ENCODE data around the gene PROM1.

GRCh38 chr4:16043642-16044498 is 40.0 kb downstream of the PROM1 start:
- TF ChIP-seq, protein P1, sequence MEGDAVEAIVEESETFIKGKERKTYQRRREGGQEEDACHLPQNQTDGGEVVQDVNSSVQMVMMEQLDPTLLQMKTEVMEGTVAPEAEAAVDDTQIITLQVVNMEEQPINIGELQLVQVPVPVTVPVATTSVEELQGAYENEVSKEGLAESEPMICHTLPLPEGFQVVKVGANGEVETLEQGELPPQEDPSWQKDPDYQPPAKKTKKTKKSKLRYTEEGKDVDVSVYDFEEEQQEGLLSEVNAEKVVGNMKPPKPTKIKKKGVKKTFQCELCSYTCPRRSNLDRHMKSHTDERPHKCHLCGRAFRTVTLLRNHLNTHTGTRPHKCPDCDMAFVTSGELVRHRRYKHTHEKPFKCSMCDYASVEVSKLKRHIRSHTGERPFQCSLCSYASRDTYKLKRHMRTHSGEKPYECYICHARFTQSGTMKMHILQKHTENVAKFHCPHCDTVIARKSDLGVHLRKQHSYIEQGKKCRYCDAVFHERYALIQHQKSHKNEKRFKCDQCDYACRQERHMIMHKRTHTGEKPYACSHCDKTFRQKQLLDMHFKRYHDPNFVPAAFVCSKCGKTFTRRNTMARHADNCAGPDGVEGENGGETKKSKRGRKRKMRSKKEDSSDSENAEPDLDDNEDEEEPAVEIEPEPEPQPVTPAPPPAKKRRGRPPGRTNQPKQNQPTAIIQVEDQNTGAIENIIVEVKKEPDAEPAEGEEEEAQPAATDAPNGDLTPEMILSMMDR (IDR thresholded peaks at IDR 0.05; ENCODE audit: poor library complexity, severe bottlenecking): no peak
- TF ChIP-seq TAF1 (IDR thresholded peaks at IDR 0.05; ENCODE audit: low read depth) (no peak), EZH2 (IDR thresholded peaks at IDR 0.05; ENCODE audit: borderline replicate concordance, insufficient read depth, low read length, poor library complexity, severe bottlenecking) (no peak), POLR2AphosphoS5 (IDR thresholded peaks at IDR 0.05) (no peak), RAD21 (conservative IDR thresholded peaks at IDR 0.05) (no peak), MXI1 (conservative IDR thresholded peaks at IDR 0.05; ENCODE audit: poor library complexity, severe bottlenecking) (no peak), EP300 (conservative IDR thresholded peaks at IDR 0.05; ENCODE audit: poor library complexity, severe bottlenecking) (no peak)
